Keratinocyte (primary cell): ENCODE measurements around the gene BLTP3A. TPM values are rescaled to one million over a fixed set of nuclear protein-coding genes. Genes with fewer than 3 reads are reported as not detected.

Experiments
- DNase-seq: peaks from one replicate; pipeline ENCODE4 v3.0.0-alpha.2; 2011; ENCODE audit warnings: low read depth, missing footprints, low spot score
- FAIRE-seq: peaks from 2 replicates; lab custom pipeline; 2011; peaks lifted over from hg19 to GRCh38; lab: Jason Lieb, UNC
- H2AFZ ChIP-seq: 2 replicates; pipeline ENCODE4 v1.6.0; 2012; ENCODE audit warnings: low read length, control low read depth, inconsistent platforms; ENCODE audit not compliant: control insufficient read depth
- H3K27ac ChIP-seq: 2 replicates; pipeline ENCODE4 v1.5.1; 2011; ENCODE audit warnings: low read length; ENCODE audit not compliant: control insufficient read depth, insufficient read depth
- H3K27me3 ChIP-seq: 3 replicates; pipeline ENCODE4 v1.6.0; 2011; ENCODE audit warnings: low read length; ENCODE audit not compliant: control insufficient read depth, insufficient read depth; ENCODE audit errors: extremely low read depth
- H3K36me3 ChIP-seq, 2 experiments: 2 replicates in 1 of 2; 3 replicates in 1 of 2; pipeline ENCODE4 v1.5.1; 2011; ENCODE audit warnings: low read length in 2 of 2, mild to moderate bottlenecking in 1 of 2; ENCODE audit not compliant: control insufficient read depth in 2 of 2, insufficient read depth in 2 of 2; ENCODE audit errors: extremely low read depth in 1 of 2
- H3K4me1 ChIP-seq: 3 replicates; pipeline ENCODE4 v1.5.1; 2011; ENCODE audit warnings: low read length; ENCODE audit not compliant: control insufficient read depth, insufficient read depth; ENCODE audit errors: extremely low read depth
- H3K4me2 ChIP-seq: 3 replicates; pipeline ENCODE4 v1.6.0; 2011; ENCODE audit warnings: low read depth, low read length; ENCODE audit not compliant: control insufficient read depth, insufficient read depth; ENCODE audit errors: extremely low read depth
- H3K4me3 ChIP-seq, 3 experiments: fragments of 200-600 bp in 1 of 3; sonication (generic) in 1 of 3; 2 replicates in 2 of 3; 3 replicates in 1 of 3; pipeline ENCODE4 v1.5.1; 2011 to 2016; ENCODE audit warnings: low read length in 3 of 3, mild to moderate bottlenecking in 3 of 3, control low read depth in 2 of 3, inconsistent platforms in 1 of 3, low read depth in 1 of 3, mixed read lengths in 1 of 3, mixed run types in 1 of 3, moderate library complexity in 1 of 3; ENCODE audit not compliant: control insufficient read depth in 2 of 3, insufficient read depth in 2 of 3; ENCODE audit errors: extremely low read depth in 1 of 3
- H3K79me2 ChIP-seq: 2 replicates; pipeline ENCODE4 v1.6.0; 2012; ENCODE audit warnings: low read length; ENCODE audit not compliant: control insufficient read depth, insufficient read depth
- H3K9ac ChIP-seq: 3 replicates; pipeline ENCODE4 v1.6.0; 2011; ENCODE audit warnings: low read length; ENCODE audit not compliant: control insufficient read depth, insufficient read depth; ENCODE audit errors: extremely low read depth
- H3K9me1 ChIP-seq: 3 replicates; pipeline ENCODE4 v1.6.0; 2011; ENCODE audit warnings: low read length; ENCODE audit not compliant: control insufficient read depth, insufficient read depth; ENCODE audit errors: extremely low read depth
- H3K9me3 ChIP-seq: 2 replicates; pipeline ENCODE4 v1.5.1; 2012; ENCODE audit warnings: low read depth, low read length; ENCODE audit not compliant: control insufficient read depth
- H4K20me1 ChIP-seq: 3 replicates; pipeline ENCODE4 v1.6.0; 2011; ENCODE audit warnings: low read length; ENCODE audit not compliant: control insufficient read depth, insufficient read depth; ENCODE audit errors: extremely low read depth
- CTCF ChIP-seq, 3 experiments: IDR thresholded peaks in 1 of 3; conservative IDR thresholded peaks in 1 of 3; optimal IDR thresholded peaks in 1 of 3; 2 replicates in 2 of 3; 3 replicates in 1 of 3; pipeline versions ENCODE3 to v1.5.1; 2011; ENCODE audit warnings: low read length in 3 of 3, mild to moderate bottlenecking in 3 of 3, moderate library complexity in 2 of 3, control low read depth in 1 of 3, inconsistent platforms in 1 of 3; ENCODE audit not compliant: insufficient read depth in 2 of 3; ENCODE audit errors: extremely low read depth in 1 of 3
- EZH2 ChIP-seq: IDR thresholded peaks from one replicate; pipeline ENCODE4 v1.6.1; 2012; ENCODE audit warnings: inconsistent platforms, mild to moderate bottlenecking, low read length, moderate library complexity
- dilution Hi-C: fragments of 300-500 bp; cut with MboI; formaldehyde crosslinking; loops from one replicate; pipeline ENCODE4 v1.7.0; 2020; ENCODE audit warnings: low sequenced_read_pairs; ENCODE audit not compliant: extremely low pct_ligation_motif_present
- polyA plus RNA-seq, 5 experiments: library from polyadenylated mRNA; depleted of rRNA in 3 of 5; stranded (reverse) in 3 of 5; stranded (forward) in 1 of 5; unstranded in 1 of 5; fragments of >200 nt; gene quantifications; 1 replicate in 1 of 5; 2 replicates in 3 of 5; 3 replicates in 1 of 5; pipeline versions ENCODE4 v1.2.1 to v1.2.3, GENCODE V29; 2011 to 2012; ENCODE audit warnings: missing spikeins in 2 of 5, low read depth in 1 of 5, low replicate concordance in 1 of 5

Gene BLTP3A
- polyA plus RNA-seq, 1 donor (not counting 4 experiments of a cell fraction or from before 2014, with no cell fraction given) = 4.9 TPM

DNA sequence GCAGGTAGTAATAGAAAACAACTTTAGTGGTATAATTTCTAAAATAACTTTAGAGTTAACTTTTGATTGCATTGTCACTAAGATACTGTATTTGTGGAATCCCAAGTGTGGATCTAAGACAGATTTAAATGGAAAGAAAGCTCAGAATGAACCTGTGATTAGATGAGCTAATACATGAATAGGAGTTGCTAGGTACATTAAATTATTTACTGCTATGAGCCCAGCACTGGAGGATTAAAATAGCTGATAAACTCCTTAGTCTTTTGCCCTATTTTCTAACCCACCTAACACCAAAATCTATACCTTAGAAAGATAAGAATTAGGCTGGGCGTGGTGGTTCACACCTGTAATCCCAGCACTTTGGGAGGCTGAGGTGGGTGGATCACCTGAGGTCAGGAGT, 23.7 kb upstream of the BLTP3A start:
- H3K9me1 ChIP-seq = no peaks in the 10 kb centered on the region
- TF ChIP-seq EZH2 = no peak
- TF ChIP-seq CTCF (optimal IDR thresholded peaks at IDR 0.05 in 1 of 3, IDR thresholded peaks at IDR 0.05 in 1 of 3, conservative IDR thresholded peaks at IDR 0.05 in 1 of 3; ENCODE audit: extremely low read depth in 1 of 3, insufficient read depth in 2 of 3, low read length in 3 of 3) = no peak
- dilution Hi-C loops = no loop called here
- DNase-seq (no peak), FAIRE-seq (no peak)
- H3K9me3 ChIP-seq = no peaks in the 10 kb centered on the region
- H3K79me2 ChIP-seq = peaks cover 7% of the 10 kb centered on the region
- H3K4me3 ChIP-seq = no peak overlapping the region
- no peak overlapping the region for H2AFZ ChIP-seq
- H3K36me3 ChIP-seq = peaks cover 10 to 16% of the 10 kb centered on the region in 2 experiments
- no peaks in the 10 kb centered on the region for H3K4me1 ChIP-seq
- no peaks in the 10 kb centered on the region for H3K27me3 ChIP-seq
- no peaks in the 10 kb centered on the region for H4K20me1 ChIP-seq
- no peak overlapping the region for H3K9ac ChIP-seq
- H3K4me2 ChIP-seq = no peak overlapping the region
- no peak overlapping the region for H3K27ac ChIP-seq

GRCh38 chr6:34771727-34772126, 20.2 kb upstream of the BLTP3A start:
- Histone ChIP-seq H3K4me3 (no peak overlapping the region), H3K9me3 (no peaks in the 10 kb centered on the region), H3K36me3 (peaks cover 10 to 16% of the 10 kb centered on the region in 2 experiments), H3K27me3 (no peaks in the 10 kb centered on the region), H2AFZ (no peak overlapping the region), H3K27ac (no peak overlapping the region), H3K4me2 (no peak overlapping the region), H3K4me1 (no peaks in the 10 kb centered on the region), H3K9me1 (no peaks in the 10 kb centered on the region), H3K79me2 (peaks cover 2% of the 10 kb centered on the region), H4K20me1 (no peaks in the 10 kb centered on the region), H3K9ac (no peak overlapping the region)
- dilution Hi-C loops = loop anchor here (10.0 kb wide), 1 partner anchor 103 kb away; no protein-coding TSS in a partner anchor
- FAIRE-seq (peak; percentile 63), DNase-seq (no peak)
- no peak for TF ChIP-seq CTCF (optimal IDR thresholded peaks at IDR 0.05 in 1 of 3, IDR thresholded peaks at IDR 0.05 in 1 of 3, conservative IDR thresholded peaks at IDR 0.05 in 1 of 3; ENCODE audit: extremely low read depth in 1 of 3, insufficient read depth in 2 of 3, low read length in 3 of 3)
- TF ChIP-seq EZH2 = no peak
